Placental pericyte (primary cell): ENCODE data around the gene BMP15. TPM values are rescaled to one million over a fixed set of nuclear protein-coding genes. Genes with fewer than 3 reads are reported as not detected.

ENCODE experiments used
- total RNA-seq: library from RNA; depleted of rRNA; stranded (reverse); fragments of >200 nt; gene quantifications from 2 replicates; pipeline ENCODE4 v1.2.3, GENCODE V29; 2012

Gene BMP15
- not detected in 2 replicates for total RNA-seq

GRCh38 chrX:50910685-50911176 lies at the start of gene BMP15:
BMP15 (plus strand) TSS chrX:50910735; CDS start chrX:50910784, 49 bp downstream.

Other genes starting within 250 kb of the BMP15 start
- gene SHROOM4, start 96.5 kb upstream of the BMP15 start, total RNA-seq, result 0.44 and 2.6 TPM in 2 replicates